HCT116 (cell line): ENCODE measurements around the gene RCOR1. TPM values are rescaled to one million over a fixed set of nuclear protein-coding genes. Genes with fewer than 3 reads are reported as not detected.

ENCODE experiments used
- ATAC-seq: fragments of 200-7000 bp; cut with Tn5 transposase; 2 replicates; pipeline ENCODE4 v1.9.1; 2020; ENCODE audit warnings: mild to moderate bottlenecking, moderate library complexity
- BruUV-seq: library from RNA; stranded (reverse); fragments of 400-500 nt; replicated peaks from 2 replicates; lab custom pipeline; 2021; lab: Mats Ljungman, UMichigan
- CTCF ChIA-PET: fragments of 300-600 bp; sonication (Branson Sonifier 250); formaldehyde crosslinking; loops from one replicate; lab custom pipeline; 2021; ENCODE audit warnings: antibody characterized with exemption; lab: Charles Lee
- POLR2A ChIA-PET: fragments of 300-600, 350-600 bp; sonication (Branson Sonifier 250); formaldehyde crosslinking; loops from one replicate; lab custom pipeline; 2021; ENCODE audit warnings: antibody characterized with exemption; lab: Charles Lee
- RAD21 ChIA-PET, 2 experiments: fragments of 300-600 bp; sonication (Branson Sonifier 250); formaldehyde crosslinking; loops; one replicate each; lab custom pipeline; 2023; ENCODE audit warnings: low total read pairs in 2 of 2; ENCODE audit not compliant: uncharacterized antibody in 2 of 2, unreplicated experiment in 2 of 2, low non-redundant PET in 1 of 2; lab: Charles Lee
- DNase-seq: peaks from one replicate; pipeline ENCODE4 v3.0.0-alpha.2; 2010; ENCODE audit warnings: low read depth, low spot score
- H2AFZ ChIP-seq: fragments of 200-600 bp; shearing (Covaris generic), sonication (generic); 2 replicates; pipeline ENCODE4 v1.6.1; 2017; ENCODE audit warnings: low read depth, mixed run types, mixed read lengths, antibody characterized with exemption, low read length; ENCODE audit not compliant: poor library complexity, severe bottlenecking
- H3K27ac ChIP-seq: 2 replicates; pipeline ENCODE4 v1.5.1; 2012; ENCODE audit warnings: low read depth, low read length
- H3K27me3 ChIP-seq: fragments of 200-600 bp; sonication (generic); 2 replicates; pipeline ENCODE4 v1.6.1; 2016; ENCODE audit warnings: mixed run types, low read length, mixed read lengths; ENCODE audit not compliant: insufficient read depth
- H3K36me3 ChIP-seq, 2 experiments: fragments of 200-500 bp in 1 of 2; fragments of 200-600 bp in 1 of 2; sonication (Bioruptor generic) in 1 of 2; sonication (generic) in 1 of 2; 2 replicates each; pipeline versions ENCODE4 v1.5.1 to v1.6.1; 2014 to 2016; ENCODE audit warnings: low read length in 2 of 2, inconsistent platforms in 1 of 2, mixed read lengths in 1 of 2, mixed run types in 1 of 2; ENCODE audit not compliant: insufficient read depth in 2 of 2, control insufficient read depth in 1 of 2
- H3K4me1 ChIP-seq, 2 experiments: fragments of 200-600 bp in 1 of 2; sonication (generic) in 1 of 2; 2 replicates each; pipeline versions ENCODE4 v1.5.1 to v1.6.1; 2012 to 2017; ENCODE audit warnings: low read length in 2 of 2, inconsistent platforms in 1 of 2, mild to moderate bottlenecking in 1 of 2, mixed read lengths in 1 of 2, mixed run types in 1 of 2, moderate library complexity in 1 of 2; ENCODE audit not compliant: insufficient read depth in 2 of 2, control insufficient read depth in 1 of 2
- H3K4me2 ChIP-seq: fragments of 200-600 bp; sonication (generic); 2 replicates; pipeline ENCODE4 v1.6.1; 2017; ENCODE audit warnings: mixed run types, low read length, mixed read lengths
- H3K4me3 ChIP-seq, 2 experiments: fragments of 200-600 bp in 1 of 2; sonication (generic) in 1 of 2; replicated peaks in 1 of 2; 2 replicates each; pipeline ENCODE4 v1.5.1; 2011 to 2016; ENCODE audit warnings: low read length in 2 of 2, control low read depth in 1 of 2, low read depth in 1 of 2, mild to moderate bottlenecking in 1 of 2, mixed read lengths in 1 of 2, mixed run types in 1 of 2
- H3K79me2 ChIP-seq: fragments of 200-600 bp; sonication (generic); 2 replicates; pipeline ENCODE4 v1.6.1; 2017; ENCODE audit warnings: mild to moderate bottlenecking, mixed run types, low read length, moderate library complexity, mixed read lengths; ENCODE audit not compliant: insufficient read depth
- H3K9ac ChIP-seq: fragments of 200-600 bp; sonication (generic); 2 replicates; pipeline ENCODE4 v1.6.1; 2016; ENCODE audit warnings: low read length, mixed read lengths
- H3K9me2 ChIP-seq: fragments of 200-600 bp; sonication (generic), shearing (Covaris generic); 2 replicates; pipeline ENCODE4 v1.6.1; 2017; ENCODE audit warnings: mixed run types, mild to moderate bottlenecking, moderate library complexity; ENCODE audit not compliant: insufficient read depth
- H3K9me3 ChIP-seq, 2 experiments: fragments of 200-500 bp in 1 of 2; fragments of 200-600 bp in 1 of 2; sonication (Bioruptor generic) in 1 of 2; sonication (generic) in 1 of 2; 2 replicates each; pipeline ENCODE4 v1.6.1; 2014 to 2017; ENCODE audit warnings: low read length in 2 of 2, mixed read lengths in 2 of 2, inconsistent platforms in 1 of 2, low read depth in 1 of 2, mild to moderate bottlenecking in 1 of 2, mixed run types in 1 of 2, moderate library complexity in 1 of 2; ENCODE audit not compliant: control insufficient read depth in 1 of 2, insufficient read depth in 1 of 2
- H4K20me1 ChIP-seq: fragments of 200-600 bp; sonication (generic), shearing (Covaris generic); 2 replicates; pipeline ENCODE4 v1.6.1; 2017; ENCODE audit warnings: mixed run types, mild to moderate bottlenecking, moderate library complexity; ENCODE audit not compliant: insufficient read depth
- ATF3 ChIP-seq: IDR thresholded peaks from 2 replicates; pipeline ENCODE4 v1.6.1; 2012
- CBX3 ChIP-seq: IDR thresholded peaks from 2 replicates; pipeline ENCODE4 v1.6.1; 2012; ENCODE audit warnings: low read depth
- CEBPB ChIP-seq: IDR thresholded peaks from 2 replicates; pipeline ENCODE4 v1.6.1; 2012; ENCODE audit warnings: low read depth
- POLR2A ChIP-seq: IDR thresholded peaks from 2 replicates; pipeline ENCODE4 v1.7.0; 2011; ENCODE audit warnings: borderline replicate concordance; ENCODE audit not compliant: insufficient read depth, insufficient read length; ENCODE audit errors: extremely low read depth
- REST ChIP-seq: IDR thresholded peaks from 2 replicates; pipeline ENCODE4 v1.6.1; 2012; ENCODE audit warnings: low read depth
- SIN3A ChIP-seq: IDR thresholded peaks from 2 replicates; pipeline ENCODE4 v1.6.1; 2012; ENCODE audit warnings: low read depth
- TCF7L2 ChIP-seq: IDR thresholded peaks from 2 replicates; pipeline ENCODE4 v1.7.0; 2011; ENCODE audit warnings: borderline replicate concordance, inconsistent platforms; ENCODE audit not compliant: insufficient read depth, insufficient read length; ENCODE audit errors: extremely low read depth
- YY1 ChIP-seq: IDR thresholded peaks from 2 replicates; pipeline ENCODE4 v1.6.1; 2011; ENCODE audit warnings: low read length, low read depth, moderate library complexity, mild to moderate bottlenecking; ENCODE audit not compliant: insufficient replicate concordance; ENCODE audit errors: extremely low read depth
- ZBTB33 ChIP-seq: IDR thresholded peaks from 2 replicates; pipeline ENCODE4 v1.6.1; 2011; ENCODE audit warnings: mild to moderate bottlenecking, low read length, moderate library complexity; ENCODE audit not compliant: insufficient replicate concordance; ENCODE audit errors: extremely low read depth
- ZFX ChIP-seq: fragments of 450-650 bp; IDR thresholded peaks from 2 replicates; pipeline ENCODE4 v1.6.1; 2017
- ZNF274 ChIP-seq: fragments of 200-500 bp; sonication (Bioruptor generic); IDR thresholded peaks from 2 replicates; pipeline ENCODE4 v1.6.1; 2014; ENCODE audit warnings: mild to moderate bottlenecking, low read depth, low read length, inconsistent platforms
- intact Hi-C: fragments of 100-400 bp; cut with micrococcal nuclease; formaldehyde crosslinking; loops from 2 replicates; pipeline ENCODE4 v1.10.0; 2022
- total RNA-seq: library from RNA; stranded (reverse); gene quantifications from one replicate; pipeline ENCODE4 v1.2.1, GENCODE V29; 2021; ENCODE audit not compliant: unreplicated experiment

RCOR1 gene
- total RNA-seq, 1 experiment from 2014 or later: 30.7 TPM

- TF ChIP-seq ZBTB33 (no peak), CBX3 (no peak), SIN3A (no peak), REST (no peak), CEBPB (no peak), ZFX (no peak), ZNF274 (no peak), TCF7L2 (no peak), ATF3 (no peak), POLR2A (no peak), YY1 (no peak)
- Histone ChIP-seq H3K36me3 (peaks cover 0 to 4% of the 10 kb centered on the region in 2 experiments; a peak in 1 of 4 replicates), H3K9me2 (no peaks in the 10 kb centered on the region), H4K20me1 (peaks cover 4% of the 10 kb centered on the region; the same call in 1 of the 2 replicates), H2AFZ (no peak overlapping the region), H3K4me3 (no peak overlapping the region), H3K27ac (no peak overlapping the region), H3K27me3 (no peaks in the 10 kb centered on the region), H3K4me1 (peaks cover 17 to 26% of the 10 kb centered on the region in 2 experiments), H3K4me2 (no peak overlapping the region), H3K9me3 (no peaks in the 10 kb centered on the region), H3K79me2 (peaks cover 92% of the 10 kb centered on the region), H3K9ac (no peak overlapping the region)
- POLR2A ChIA-PET: interaction anchor here (1.4 kb wide), 1 partner anchor 17 kb away, joined by 8 read pairs; no protein-coding TSS in a partner anchor
- CTCF ChIA-PET: no interaction called here
- intact Hi-C loops: no loop called here
- no peak for DNase-seq
- no peak for ATAC-seq
- RAD21 ChIA-PET: no interaction called here
- no TSS peak for BruUV-seq
These were observed 18.7 kb downstream of the RCOR1 start for GRCh38 chr14:102610968-102611811.
